Peyer's patch (tissue), 4 donors: Measurements from ENCODE around the gene NPM1.

ENCODE experiments used
- CTCF ChIP-seq, 6 experiments: fragments of 450-650 bp in 4 of 6; fragments of 200-600 bp in 2 of 6; sonication (generic) in 1 of 6; IDR thresholded peaks; one replicate each; pipeline ENCODE4 v1.5.1; 2017 to 2019; ENCODE audit warnings: antibody characterized with exemption in 6 of 6, mild to moderate bottlenecking in 3 of 6, moderate library complexity in 1 of 6
- POLR2A ChIP-seq, 2 donors: fragments of 450-650 bp; IDR thresholded peaks; one replicate each; pipeline ENCODE4 v1.5.1; 2017; ENCODE audit warnings: antibody characterized with exemption in 2 of 2, mild to moderate bottlenecking in 2 of 2, moderate library complexity in 2 of 2

- TF ChIP-seq POLR2A (IDR thresholded peaks at IDR 0.05): no peak
- no peak for TF ChIP-seq CTCF (IDR thresholded peaks at IDR 0.05)
Measured at GRCh38 chr5:171371326-171371725, 16.3 kb upstream of the NPM1 start.
